NB4 (cell line): ENCODE data around the gene SLC49A3.

Source experiments
- CTCF ChIP-seq: IDR thresholded peaks from one replicate; pipeline ENCODE4 v1.5.1; 2012; ENCODE audit warnings: low read depth, low read length
- POLR2A ChIP-seq: IDR thresholded peaks from 2 replicates; pipeline ENCODE4 v1.6.1; 2011; ENCODE audit warnings: mild to moderate bottlenecking; ENCODE audit not compliant: insufficient read length; ENCODE audit errors: extremely low read depth

DNA sequence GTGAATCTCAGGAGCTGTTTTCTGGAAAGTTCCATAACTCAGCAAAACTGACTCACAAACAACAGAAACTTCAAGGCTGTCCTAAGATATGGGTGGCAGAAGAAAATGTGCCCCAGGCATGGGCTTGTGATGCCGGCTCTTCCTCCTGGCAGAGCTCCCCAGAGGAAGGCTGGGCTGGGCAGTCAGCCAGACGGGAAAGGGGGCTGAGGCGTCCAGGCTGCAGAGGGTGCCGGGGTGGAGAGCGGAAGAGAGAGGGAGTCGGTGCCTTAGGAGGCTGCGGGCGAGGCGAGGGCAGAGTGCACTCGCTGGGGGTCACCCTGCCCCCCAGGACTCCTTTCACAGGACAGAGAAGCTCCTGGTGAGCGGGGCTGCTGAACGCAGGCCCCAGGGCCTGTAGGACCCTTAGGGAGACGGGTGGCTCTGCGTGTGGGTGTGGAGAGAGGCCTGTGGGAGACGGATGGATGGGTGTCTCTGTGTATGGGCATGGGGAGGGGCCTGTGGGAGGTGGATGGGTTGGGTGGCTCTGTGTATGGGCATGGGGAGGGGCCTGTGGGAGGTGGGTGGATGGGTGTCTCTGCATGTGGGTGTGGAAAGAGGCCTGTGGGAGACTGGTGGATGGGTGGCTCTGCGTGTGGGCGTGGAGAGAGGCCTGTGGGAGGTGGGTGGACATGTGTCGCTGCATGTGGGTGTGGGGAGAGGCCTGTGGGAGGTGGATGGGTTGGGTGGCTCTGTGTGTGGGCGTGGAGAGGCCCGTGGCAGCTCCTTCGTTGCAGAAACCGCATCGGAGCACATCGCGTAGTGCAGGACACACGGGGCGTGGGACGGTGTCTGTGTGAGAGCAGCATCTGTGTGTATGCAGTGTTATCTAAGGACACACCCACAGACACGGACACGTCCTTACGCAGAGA lies 32.6 kb upstream of the SLC49A3 start:
- no peak for TF ChIP-seq CTCF
- no peak for TF ChIP-seq POLR2A
